Forelimb muscle (tissue), 1 donor: Measurements from ENCODE around the gene RND1. TPM values are rescaled to one million over a fixed set of nuclear protein-coding genes. Genes with fewer than 3 reads are reported as not detected.
"Not testable (repeated sequence)": the region's sequence is repeated elsewhere in the genome, so short reads cannot be mapped to it uniquely, and the experiment has no call there.

Experiments
- DNase-seq: peaks from one replicate; pipeline ENCODE4 v3.0.0-alpha.2; 2013; ENCODE audit warnings: low read depth
- polyA plus RNA-seq: library from polyadenylated mRNA; unstranded; fragments of 120-200 nt; gene quantifications from one replicate; pipeline ENCODE4 v1.2.1, GENCODE V29; 2013; ENCODE audit not compliant: insufficient read length

The RND1 gene
- polyA plus RNA-seq, 1 donor, result 0.38 TPM

- no peak for DNase-seq
Measured at GRCh38 chr12:48868451-48868850, 2.8 kb upstream of the RND1 start.

- no peak for DNase-seq
Measured at GRCh38 chr12:48866052-48866711, 512 bp upstream of the RND1 start.

GRCh38 chr12:48863291-48863690, 2.4 kb downstream of the RND1 start:
- no peak for DNase-seq

GRCh38 chr12:48862760-48863159, 2.9 kb downstream of the RND1 start:
- no peak for DNase-seq

- DNase-seq, result no peak
Measured at GRCh38 chr12:48861111-48861510, 4.6 kb downstream of the RND1 start.

- DNase-seq, result not testable (repeated sequence)
Measured at GRCh38 chr12:48860236-48860635, 5.4 kb downstream of the RND1 start.

GRCh38 chr12:48859607-48860006, 6.1 kb downstream of the RND1 start:
- no peak for DNase-seq

GRCh38 chr12:48858043-48858442, 7.6 kb downstream of the RND1 start:
- DNase-seq, result no peak

- DNase-seq, result no peak
Measured at GRCh38 chr12:48857278-48857994, 8.2 kb downstream of the RND1 start.

- no peak for DNase-seq
Measured at GRCh38 chr12:48856379-48856778, 9.3 kb downstream of the RND1 start.

- not testable (repeated sequence) for DNase-seq
Measured at GRCh38 chr12:48854932-48855331, 10.7 kb downstream of the RND1 start.

- DNase-seq, result no peak
Measured at GRCh38 chr12:48854488-48854887, 11.2 kb downstream of the RND1 start.

GRCh38 chr12:48852734-48853688, 12.7 kb downstream of the RND1 start:
- peak; percentile 88 for DNase-seq

- DNase-seq, result peak; percentile 94
Measured at GRCh38 chr12:48851883-48852733, 13.6 kb downstream of the RND1 start, which contains the start of gene DDX23. DDX23 (minus strand) TSS chr12:48852163; CDS start chr12:48845782, 6,381 bp downstream.

GRCh38 chr12:48842021-48842420, 23.6 kb downstream of the RND1 start:
- not testable (repeated sequence) for DNase-seq

- DNase-seq, result no peak
Measured at GRCh38 chr12:48838048-48838447, 27.6 kb downstream of the RND1 start.

GRCh38 chr12:48832321-48833060, 33.2 kb downstream of the RND1 start:
- no peak for DNase-seq

- DNase-seq, result no peak
Measured at GRCh38 chr12:48831257-48831656, 34.4 kb downstream of the RND1 start.

GRCh38 chr12:48828841-48829575, 36.7 kb downstream of the RND1 start:
- DNase-seq, result no peak

GRCh38 chr12:48828293-48828692, 37.4 kb downstream of the RND1 start:
- no peak for DNase-seq
